Measurements from ENCODE around the gene PGGT1B. TPM values are rescaled to one million over a fixed set of nuclear protein-coding genes. Genes with fewer than 3 reads are reported as not detected.

The PGGT1B gene
- total RNA-seq, result 20.4 and 21.9 TPM in 2 replicates

GRCh38 chr5:115262321-115263077 is at the start of gene PGGT1B:
PGGT1B (minus strand) TSS chr5:115262877; CDS start chr5:115262851, 26 bp downstream.

GRCh38 chr5:115296124-115297022 is 33.7 kb upstream of the PGGT1B start, which contains the start of gene CCDC112:
CCDC112 (minus strand) TSS chr5:115296654; CDS start chr5:115296543, 111 bp downstream.

GRCh38 chr5:115169487-115170133 is 93.1 kb downstream of the PGGT1B start, which contains the start of gene TRIM36:
TRIM36 (minus strand) TSS chr5:115169908; CDS start chr5:115169634, 274 bp downstream.

Other genes with a start within 250 kb of the PGGT1B start
- 0.36 and 0.66 TPM in 2 replicates for gene TRIM36, start 93.0 kb downstream of the PGGT1B start, total RNA-seq
- gene CCDC112, start 33.8 kb upstream of the PGGT1B start, total RNA-seq, result 6.1 and 7.4 TPM in 2 replicates